IMR-90 (cell line): ENCODE measurements around the gene BARX1. TPM values are rescaled to one million over a fixed set of nuclear protein-coding genes. Genes with fewer than 3 reads are reported as not detected.

Source experiments
- ATAC-seq: fragments of 200-7000 bp; cut with Tn5 transposase; 2 replicates; pipeline ENCODE4 v1.9.1; 2020; ENCODE audit warnings: low read depth, mild to moderate bottlenecking, moderate library complexity
- BruUV-seq: library from RNA; stranded (reverse); fragments of 400-500 nt; replicated peaks from 2 replicates; lab custom pipeline; 2021; lab: Mats Ljungman, UMichigan
- CTCF ChIA-PET: fragments of 300-600 bp; formaldehyde crosslinking; extraction: SDS; loops from one replicate; lab custom pipeline; 2021; ENCODE audit warnings: antibody characterized with exemption; lab: Yijun Ruan, JAX
- POLR2A ChIA-PET: fragments of 300-600 bp; sonication (Branson Sonifier 250); formaldehyde crosslinking; loops from one replicate; lab custom pipeline; 2022; ENCODE audit warnings: antibody characterized with exemption; ENCODE audit not compliant: unreplicated experiment; lab: Charles Lee
- DNase-seq: peaks from one replicate; pipeline ENCODE4 v3.0.0; 2013
- H2AFZ ChIP-seq: replicated peaks from 2 replicates; pipeline ENCODE3; 2013; ENCODE audit warnings: low read length, mild to moderate bottlenecking; ENCODE audit not compliant: poor library complexity
- H2AK5ac ChIP-seq: 2 replicates; pipeline ENCODE4 v1.6.1; 2013; ENCODE audit warnings: low read depth, low read length, inconsistent platforms
- H2AK9ac ChIP-seq: replicated peaks from 2 replicates; pipeline ENCODE3; 2013; ENCODE audit warnings: mild to moderate bottlenecking, low read depth, low read length, moderate library complexity; ENCODE audit not compliant: poor library complexity
- H2BK120ac ChIP-seq: 2 replicates; pipeline ENCODE4 v1.6.1; 2013; ENCODE audit warnings: low read depth, low read length, inconsistent platforms
- H2BK15ac ChIP-seq: 3 replicates; pipeline ENCODE4 v1.6.1; 2013; ENCODE audit warnings: low read depth, low read length, inconsistent platforms
- H2BK20ac ChIP-seq: 2 replicates; pipeline ENCODE4 v1.6.1; 2013; ENCODE audit warnings: low read depth, mild to moderate bottlenecking, inconsistent platforms, low read length, moderate library complexity
- H2BK5ac ChIP-seq: 2 replicates; pipeline ENCODE4 v1.6.1; 2013; ENCODE audit warnings: mild to moderate bottlenecking, low read depth, low read length, inconsistent platforms; ENCODE audit not compliant: poor library complexity, severe bottlenecking
- H3K14ac ChIP-seq: replicated peaks from 2 replicates; pipeline ENCODE4 v1.6.1; 2013; ENCODE audit warnings: low read depth, low read length, inconsistent platforms
- H3K18ac ChIP-seq: 2 replicates; pipeline ENCODE4 v1.6.1; 2013; ENCODE audit warnings: low read depth, low read length, control low read depth
- H3K23ac ChIP-seq: 2 replicates; pipeline ENCODE4 v1.6.1; 2013; ENCODE audit warnings: low read depth, low read length, inconsistent platforms
- H3K27ac ChIP-seq: 2 replicates; pipeline ENCODE4 v1.5.1; 2013; ENCODE audit warnings: mild to moderate bottlenecking, control low read depth, low read length; ENCODE audit not compliant: insufficient read depth
- H3K27me3 ChIP-seq: 2 replicates; pipeline ENCODE4 v1.6.1; 2013; ENCODE audit warnings: low read length; ENCODE audit not compliant: control insufficient read depth, insufficient read depth
- H3K36me3 ChIP-seq: 2 replicates; pipeline ENCODE4 v1.6.1; 2013; ENCODE audit warnings: low read length, mixed read lengths; ENCODE audit not compliant: control insufficient read depth, insufficient read depth
- H3K4ac ChIP-seq: 2 replicates; pipeline ENCODE4 v1.6.1; 2013; ENCODE audit warnings: low read depth, low read length, inconsistent platforms
- H3K4me1 ChIP-seq: 2 replicates; pipeline ENCODE4 v1.6.1; 2013; ENCODE audit warnings: low read length, mixed read lengths; ENCODE audit not compliant: control insufficient read depth, insufficient read depth
- H3K4me2 ChIP-seq: 2 replicates; pipeline ENCODE4 v1.6.1; 2013; ENCODE audit warnings: low read depth, mild to moderate bottlenecking, control low read depth, low read length, moderate library complexity
- H3K4me3 ChIP-seq: 2 replicates; pipeline ENCODE4 v1.5.1; 2013; ENCODE audit warnings: low read depth, mild to moderate bottlenecking, control low read depth, low read length, moderate library complexity; ENCODE audit not compliant: insufficient read depth
- H3K56ac ChIP-seq: 2 replicates; pipeline ENCODE4 v1.6.1; 2013; ENCODE audit warnings: low read length, inconsistent platforms; ENCODE audit not compliant: insufficient read depth; ENCODE audit errors: extremely low read depth
- H3K79me1 ChIP-seq, 2 experiments: 2 replicates each; pipeline ENCODE4 v1.6.1; 2013; ENCODE audit warnings: low read length in 2 of 2, inconsistent platforms in 1 of 2, low read depth in 1 of 2
- H3K9ac ChIP-seq: 2 replicates; pipeline ENCODE4 v1.6.1; 2013; ENCODE audit warnings: low read depth, low read length, control low read depth
- H3K9me1 ChIP-seq: 2 replicates; pipeline ENCODE4 v1.6.1; 2013; ENCODE audit warnings: low read length, inconsistent platforms; ENCODE audit not compliant: insufficient read depth
- H3K9me3 ChIP-seq: 2 replicates; pipeline ENCODE4 v1.6.1; 2013; ENCODE audit warnings: low read length; ENCODE audit not compliant: control insufficient read depth, insufficient read depth
- H4K20me1 ChIP-seq: 2 replicates; pipeline ENCODE4 v1.6.1; 2013; ENCODE audit warnings: low read length, inconsistent platforms; ENCODE audit not compliant: insufficient read depth
- H4K5ac ChIP-seq: 2 replicates; pipeline ENCODE4 v1.6.1; 2013; ENCODE audit warnings: mild to moderate bottlenecking, low read depth, low read length, control low read depth
- H4K8ac ChIP-seq, 2 experiments: 2 replicates each; pipeline ENCODE4 v1.6.1; 2013; ENCODE audit warnings: low read depth in 2 of 2, low read length in 2 of 2, control low read depth in 1 of 2, inconsistent platforms in 1 of 2
- H4K91ac ChIP-seq: 2 replicates; pipeline ENCODE4 v1.6.1; 2013; ENCODE audit warnings: low read depth, low read length, inconsistent platforms; ENCODE audit not compliant: insufficient read depth
- BHLHE40 ChIP-seq: fragments of 150-350 bp; IDR thresholded peaks from 2 replicates; pipeline ENCODE4 v1.6.1; 2016; ENCODE audit warnings: mild to moderate bottlenecking, low read depth, low read length
- CEBPB ChIP-seq: IDR thresholded peaks from 2 replicates; pipeline ENCODE4 v1.6.1; 2012; ENCODE audit warnings: low read depth, low read length, improper control_type of control experiment
- CHD1 ChIP-seq: IDR thresholded peaks from 2 replicates; pipeline ENCODE4 v1.6.1; 2012; ENCODE audit warnings: low read depth, low read length, improper control_type of control experiment
- MAZ ChIP-seq: IDR thresholded peaks from 2 replicates; pipeline ENCODE4 v1.6.1; 2012; ENCODE audit warnings: low read depth, mild to moderate bottlenecking, low read length, improper control_type of control experiment, moderate library complexity, borderline replicate concordance
- RFX5 ChIP-seq: IDR thresholded peaks from 2 replicates; pipeline ENCODE4 v1.8.0; 2012; ENCODE audit warnings: low read depth, mild to moderate bottlenecking, low read length, moderate library complexity
- SMC3 ChIP-seq: fragments of 150-350 bp; IDR thresholded peaks from 2 replicates; pipeline ENCODE4 v1.6.1; 2016; ENCODE audit warnings: low read depth, mild to moderate bottlenecking, antibody characterized with exemption, low read length, moderate library complexity
- WGBS, 2 experiments: methylation state at CpG; one replicate each; pipeline versions ENCODE4 v1.1.5 to v1.1.7; 2013; ENCODE audit warnings: missing lambda C conversion rate in 2 of 2; ENCODE audit not compliant: insufficient read length in 1 of 2; ENCODE audit errors: extremely low coverage in 2 of 2; 5-methylcytosine and 5-hydroxymethylcytosine counted together
- dilution Hi-C: fragments of 300-500 bp; cut with HindIII; formaldehyde crosslinking; loops from one replicate; pipeline ENCODE4 v1.14.3; 2018; ENCODE audit warnings: low sequenced_read_pairs; ENCODE audit not compliant: unreplicated experiment
- in situ Hi-C: fragments of 300-500 bp; cut with MboI; formaldehyde crosslinking; loops from 3 replicates; pipeline ENCODE4 v1.14.3; 2019; ENCODE audit warnings: low sequenced_read_pairs, inconsistent platforms, mixed read lengths
- intact Hi-C: fragments of 100-400 bp; cut with micrococcal nuclease; formaldehyde crosslinking; loops from 2 replicates; pipeline ENCODE4 v1.10.0; 2022
- polyA plus RNA-seq, 3 experiments: library from polyadenylated mRNA; depleted of rRNA; stranded (reverse); fragments of >200 nt; gene quantifications; 2 replicates each; pipeline ENCODE4 v1.2.3, GENCODE V29; 2012; ENCODE audit warnings: low replicate concordance in 1 of 3
- total RNA-seq: library from RNA; depleted of rRNA; stranded (reverse); fragments of >200 nt; gene quantifications from 2 replicates; pipeline ENCODE4 v1.2.3, GENCODE V29; 2012
- TF ChIP-seq, protein P1 (sequence below): conservative IDR thresholded peaks from 2 replicates; pipeline ENCODE4 v1.5.1; 2012; ENCODE audit warnings: mild to moderate bottlenecking, low read depth, low read length, improper control_type of control experiment

The BARX1 gene
- total and polyA plus RNA-seq, 2 of the 4 experiments (the other 2 are of a cell fraction), result not detected

GRCh38 chr9:93979721-93980120 is 24.6 kb upstream of the BARX1 start:
- Histone ChIP-seq H4K8ac (no peak overlapping the region), H3K36me3 (no peaks in the 10 kb centered on the region), H4K5ac (no peak overlapping the region), H3K9ac (no peak overlapping the region), H3K9me3 (no peaks in the 10 kb centered on the region), H2BK120ac (no peak overlapping the region), H3K79me1 (no peaks in the 10 kb centered on the region), H3K4me3 (no peak overlapping the region), H2AK9ac (peak overlapping the region; percentile 37), H2BK5ac (no peak overlapping the region), H3K23ac (no peak overlapping the region), H3K4me2 (no peak overlapping the region), H3K4ac (no peak overlapping the region), H4K20me1 (no peaks in the 10 kb centered on the region), H3K27ac (no peak overlapping the region), H2AK5ac (no peak overlapping the region), H3K14ac (no peak overlapping the region), H4K91ac (no peak overlapping the region), H3K4me1 (no peaks in the 10 kb centered on the region), H2BK20ac (no peak overlapping the region), H3K18ac (no peak overlapping the region), H3K9me1 (no peaks in the 10 kb centered on the region), H2BK15ac (no peak overlapping the region), H3K27me3 (peaks cover 12% of the 10 kb centered on the region), H3K56ac (no peak overlapping the region), H2AFZ (no peak overlapping the region)
- BruUV-seq, result no TSS peak
- CTCF ChIA-PET, result no interaction called here
- in situ Hi-C loops (no loop called here), intact Hi-C loops (no loop called here), dilution Hi-C loops (no loop called here)
- no CpG with 5 or more reads among the region's 4 CpGs for WGBS, 2 experiments
- ATAC-seq (no peak), DNase-seq (no peak)
- TF ChIP-seq MAZ, result no peak
- no peak for TF ChIP-seq CHD1
- TF ChIP-seq BHLHE40, result no peak
- TF ChIP-seq RFX5, result no peak
- TF ChIP-seq, protein P1, sequence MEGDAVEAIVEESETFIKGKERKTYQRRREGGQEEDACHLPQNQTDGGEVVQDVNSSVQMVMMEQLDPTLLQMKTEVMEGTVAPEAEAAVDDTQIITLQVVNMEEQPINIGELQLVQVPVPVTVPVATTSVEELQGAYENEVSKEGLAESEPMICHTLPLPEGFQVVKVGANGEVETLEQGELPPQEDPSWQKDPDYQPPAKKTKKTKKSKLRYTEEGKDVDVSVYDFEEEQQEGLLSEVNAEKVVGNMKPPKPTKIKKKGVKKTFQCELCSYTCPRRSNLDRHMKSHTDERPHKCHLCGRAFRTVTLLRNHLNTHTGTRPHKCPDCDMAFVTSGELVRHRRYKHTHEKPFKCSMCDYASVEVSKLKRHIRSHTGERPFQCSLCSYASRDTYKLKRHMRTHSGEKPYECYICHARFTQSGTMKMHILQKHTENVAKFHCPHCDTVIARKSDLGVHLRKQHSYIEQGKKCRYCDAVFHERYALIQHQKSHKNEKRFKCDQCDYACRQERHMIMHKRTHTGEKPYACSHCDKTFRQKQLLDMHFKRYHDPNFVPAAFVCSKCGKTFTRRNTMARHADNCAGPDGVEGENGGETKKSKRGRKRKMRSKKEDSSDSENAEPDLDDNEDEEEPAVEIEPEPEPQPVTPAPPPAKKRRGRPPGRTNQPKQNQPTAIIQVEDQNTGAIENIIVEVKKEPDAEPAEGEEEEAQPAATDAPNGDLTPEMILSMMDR, result no peak
- TF ChIP-seq SMC3, result no peak
- no peak for TF ChIP-seq CEBPB
- POLR2A ChIA-PET, result no interaction called here
